NCI-H2029 (cell line): Measurements from ENCODE around the gene GGACT.
"Not testable (repeated sequence)": the region's sequence is repeated elsewhere in the genome, so short reads cannot be mapped to it uniquely, and the experiment has no call there.

Experiments
- DNase-seq: peaks from one replicate; lab custom pipeline; 2025; lab: John Stamatoyannopoulos, UW

Gene GGACT

GRCh38 chr13:100588331-100589177 is at the start of gene GGACT:
Gene GGACT (minus strand): TSS chr13:100588789. CDS start chr13:100532591, 56,198 bp downstream.
- peak; percentile 47 for DNase-seq

GRCh38 chr13:100637796-100638195 is 49.2 kb upstream of the GGACT start:
- no peak for DNase-seq

GRCh38 chr13:100637380-100637779 is 48.8 kb upstream of the GGACT start:
- no peak for DNase-seq

GRCh38 chr13:100636441-100636840 is 47.9 kb upstream of the GGACT start:
- DNase-seq, result no peak

GRCh38 chr13:100636004-100636403 is 47.4 kb upstream of the GGACT start:
- no peak for DNase-seq

- DNase-seq, result no peak
Measured at GRCh38 chr13:100634696-100635095, 46.1 kb upstream of the GGACT start.

- DNase-seq, result no peak
Measured at GRCh38 chr13:100633461-100633860, 44.9 kb upstream of the GGACT start.

GRCh38 chr13:100630555-100630954 is 42.0 kb upstream of the GGACT start:
- no peak for DNase-seq

GRCh38 chr13:100627120-100627519 is 38.5 kb upstream of the GGACT start:
- DNase-seq, result no peak

- no peak for DNase-seq
Measured at GRCh38 chr13:100625447-100625846, 36.9 kb upstream of the GGACT start.

- no peak for DNase-seq
Measured at GRCh38 chr13:100620792-100621191, 32.2 kb upstream of the GGACT start.

- DNase-seq, result no peak
Measured at GRCh38 chr13:100619940-100620339, 31.4 kb upstream of the GGACT start.

- not testable (repeated sequence) for DNase-seq
Measured at GRCh38 chr13:100618897-100619296, 30.3 kb upstream of the GGACT start.

- DNase-seq, result no peak
Measured at GRCh38 chr13:100613031-100613430, 24.4 kb upstream of the GGACT start.

- no peak for DNase-seq
Measured at GRCh38 chr13:100611678-100612492, 23.3 kb upstream of the GGACT start.

GRCh38 chr13:100610391-100611347 is 22.1 kb upstream of the GGACT start:
- DNase-seq, result no peak

- DNase-seq, result no peak
Measured at GRCh38 chr13:100608906-100609305, 20.3 kb upstream of the GGACT start.

GRCh38 chr13:100608489-100608888 is 19.9 kb upstream of the GGACT start:
- DNase-seq, result no peak

GRCh38 chr13:100604918-100605710 is 16.5 kb upstream of the GGACT start:
- DNase-seq, result no peak

- no peak for DNase-seq
Measured at GRCh38 chr13:100602493-100603111, 14.0 kb upstream of the GGACT start.

- no peak for DNase-seq
Measured at GRCh38 chr13:100601716-100602115, 13.1 kb upstream of the GGACT start.
